Activated CD4-positive, alpha-beta T cell treated with anti-CD3 and anti-CD28 coated beads, Interleukin-2, Interleukin-4, amounts not matched to agents 100 ng/mL and 50 ng/mL, durations not matched to agents 16 hours and 8 hours (primary cell): ENCODE data around the gene OPRD1.
A peak's percentile ranks its signal among the peaks of the same experiment; 100 is the strongest.
"Not testable (repeated sequence)": the region's sequence is repeated elsewhere in the genome, so short reads cannot be mapped to it uniquely, and the experiment has no call there.

Experiments used
- DNase-seq: peaks from one replicate; pipeline ENCODE4 v3.0.0-alpha.2; 2020; ENCODE audit warnings: low spot score

OPRD1 gene

GRCh38 chr1:28847207-28847606 is 35.2 kb downstream of the OPRD1 start:
- not testable (repeated sequence) for DNase-seq

GRCh38 chr1:28848416-28848815 is 36.4 kb downstream of the OPRD1 start:
- DNase-seq, result no peak

- DNase-seq, result no peak
These were observed 41.2 kb downstream of the OPRD1 start for GRCh38 chr1:28853093-28853742.

- DNase-seq, result not testable (repeated sequence)
These were observed 42.4 kb downstream of the OPRD1 start for GRCh38 chr1:28854406-28854805.

GRCh38 chr1:28855046-28855445 is 43.1 kb downstream of the OPRD1 start:
- DNase-seq, result no peak

GRCh38 chr1:28855469-28855951 is 43.5 kb downstream of the OPRD1 start:
- no peak for DNase-seq

- DNase-seq, result no peak
These were observed 44.0 kb downstream of the OPRD1 start for GRCh38 chr1:28855969-28856368.

GRCh38 chr1:28860332-28861073 is 48.5 kb downstream of the OPRD1 start:
- DNase-seq, result no peak

- DNase-seq, result no peak
These were observed 50.8 kb downstream of the OPRD1 start for GRCh38 chr1:28862571-28863403.

GRCh38 chr1:28864695-28865094 is 52.7 kb downstream of the OPRD1 start:
- no peak for DNase-seq

- no peak for DNase-seq
These were observed 54.2 kb downstream of the OPRD1 start for GRCh38 chr1:28865997-28866650.

GRCh38 chr1:28867850-28868249 is 55.9 kb downstream of the OPRD1 start:
- no peak for DNase-seq

GRCh38 chr1:28869952-28870351 is 58.0 kb downstream of the OPRD1 start:
- DNase-seq, result no peak

- no peak for DNase-seq
These were observed 59.8 kb downstream of the OPRD1 start for GRCh38 chr1:28871631-28872401.

GRCh38 chr1:28875134-28875533 is 63.2 kb downstream of the OPRD1 start:
- not testable (repeated sequence) for DNase-seq

GRCh38 chr1:28877132-28877781 is 65.3 kb downstream of the OPRD1 start:
- DNase-seq, result peak; percentile 74

- no peak for DNase-seq
These were observed 66.8 kb downstream of the OPRD1 start for GRCh38 chr1:28878796-28879195.

GRCh38 chr1:28882009-28882628 is 70.1 kb downstream of the OPRD1 start:
- DNase-seq, result peak; percentile 80

GRCh38 chr1:28883242-28883616 is 71.3 kb downstream of the OPRD1 start:
- DNase-seq, result no peak

GRCh38 chr1:28885472-28885877 is 73.5 kb downstream of the OPRD1 start:
- DNase-seq, result no peak
